Renal cortical epithelial cell (primary cell): Measurements from ENCODE around the gene CEP70. TPM values are rescaled to one million over a fixed set of nuclear protein-coding genes. Genes with fewer than 3 reads are reported as not detected.
"Not testable (repeated sequence)": the region's sequence is repeated elsewhere in the genome, so short reads cannot be mapped to it uniquely, and the experiment has no call there.

Experiments used
- DNase-seq: peaks from one replicate; pipeline ENCODE4 v3.0.0-alpha.2; 2011; ENCODE audit warnings: low read depth
- total RNA-seq: library from RNA; depleted of rRNA; stranded (reverse); fragments of >200 nt; gene quantifications from 2 replicates; pipeline ENCODE4 v1.2.3, GENCODE V29; 2014

CEP70 gene
- total RNA-seq, 1 donor from 2014 or later, result 136 TPM

- DNase-seq, result peak; percentile 30
Observed at GRCh38 chr3:138593488-138594149, 441 bp downstream of the CEP70 start.

- no peak for DNase-seq
Observed at GRCh38 chr3:138591392-138591791, 2.7 kb downstream of the CEP70 start.

- DNase-seq, result no peak
Observed at GRCh38 chr3:138588445-138588844, 5.6 kb downstream of the CEP70 start.

- no peak for DNase-seq
Observed at GRCh38 chr3:138587374-138587773, 6.7 kb downstream of the CEP70 start.

GRCh38 chr3:138578961-138579574, 15.0 kb downstream of the CEP70 start:
- DNase-seq, result no peak

GRCh38 chr3:138578141-138578540, 15.9 kb downstream of the CEP70 start:
- no peak for DNase-seq

- DNase-seq, result no peak
Observed at GRCh38 chr3:138573138-138573537, 20.9 kb downstream of the CEP70 start.

GRCh38 chr3:138569624-138570023, 24.4 kb downstream of the CEP70 start:
- not testable (repeated sequence) for DNase-seq

GRCh38 chr3:138569090-138569489, 25.0 kb downstream of the CEP70 start:
- no peak for DNase-seq

GRCh38 chr3:138567403-138567802, 26.7 kb downstream of the CEP70 start:
- DNase-seq, result no peak

GRCh38 chr3:138566293-138566692, 27.8 kb downstream of the CEP70 start:
- not testable (repeated sequence) for DNase-seq

- not testable (repeated sequence) for DNase-seq
Observed at GRCh38 chr3:138562902-138563301, 31.2 kb downstream of the CEP70 start.

GRCh38 chr3:138560501-138560900, 33.6 kb downstream of the CEP70 start:
- no peak for DNase-seq

GRCh38 chr3:138559134-138559533, 34.9 kb downstream of the CEP70 start:
- no peak for DNase-seq

- DNase-seq, result not testable (repeated sequence)
Observed at GRCh38 chr3:138554775-138555174, 39.3 kb downstream of the CEP70 start.

- DNase-seq, result not testable (repeated sequence)
Observed at GRCh38 chr3:138550958-138551357, 43.1 kb downstream of the CEP70 start.

- no peak for DNase-seq
Observed at GRCh38 chr3:138549179-138549977, 44.7 kb downstream of the CEP70 start.

- DNase-seq, result no peak
Observed at GRCh38 chr3:138547342-138547975, 46.6 kb downstream of the CEP70 start.

GRCh38 chr3:138544546-138544945, 49.5 kb downstream of the CEP70 start:
- DNase-seq, result no peak

- DNase-seq, result no peak
Observed at GRCh38 chr3:138542977-138543376, 51.1 kb downstream of the CEP70 start.

GRCh38 chr3:138539352-138539751, 54.7 kb downstream of the CEP70 start:
- DNase-seq, result no peak

- not testable (repeated sequence) for DNase-seq
Observed at GRCh38 chr3:138521445-138521844, 72.6 kb downstream of the CEP70 start.
